NCI-H1436 treated with DMSO at 0.1 percent for 48 hours (cell line): ENCODE measurements around the gene HAT1.

Experiments used
- DNase-seq: peaks from one replicate; lab custom pipeline; 2025; lab: John Stamatoyannopoulos, UW

HAT1 gene

DNA sequence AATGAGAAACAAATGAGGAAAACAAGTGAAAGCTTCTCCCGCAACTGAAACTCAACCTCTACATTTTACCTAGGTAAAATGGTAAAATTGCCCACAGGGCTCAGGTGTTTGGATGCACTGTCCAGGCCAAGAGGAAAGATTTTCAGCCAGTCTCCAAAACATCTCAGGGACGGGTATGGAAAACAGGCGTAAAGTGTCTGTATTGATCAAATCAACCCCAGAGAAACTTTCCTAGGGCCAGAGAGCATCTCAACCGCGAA, 361 bp upstream of the HAT1 start:
- no peak for DNase-seq

GRCh38 chr2:171923206-171923605, 945 bp downstream of the HAT1 start:
- no peak for DNase-seq

DNA sequence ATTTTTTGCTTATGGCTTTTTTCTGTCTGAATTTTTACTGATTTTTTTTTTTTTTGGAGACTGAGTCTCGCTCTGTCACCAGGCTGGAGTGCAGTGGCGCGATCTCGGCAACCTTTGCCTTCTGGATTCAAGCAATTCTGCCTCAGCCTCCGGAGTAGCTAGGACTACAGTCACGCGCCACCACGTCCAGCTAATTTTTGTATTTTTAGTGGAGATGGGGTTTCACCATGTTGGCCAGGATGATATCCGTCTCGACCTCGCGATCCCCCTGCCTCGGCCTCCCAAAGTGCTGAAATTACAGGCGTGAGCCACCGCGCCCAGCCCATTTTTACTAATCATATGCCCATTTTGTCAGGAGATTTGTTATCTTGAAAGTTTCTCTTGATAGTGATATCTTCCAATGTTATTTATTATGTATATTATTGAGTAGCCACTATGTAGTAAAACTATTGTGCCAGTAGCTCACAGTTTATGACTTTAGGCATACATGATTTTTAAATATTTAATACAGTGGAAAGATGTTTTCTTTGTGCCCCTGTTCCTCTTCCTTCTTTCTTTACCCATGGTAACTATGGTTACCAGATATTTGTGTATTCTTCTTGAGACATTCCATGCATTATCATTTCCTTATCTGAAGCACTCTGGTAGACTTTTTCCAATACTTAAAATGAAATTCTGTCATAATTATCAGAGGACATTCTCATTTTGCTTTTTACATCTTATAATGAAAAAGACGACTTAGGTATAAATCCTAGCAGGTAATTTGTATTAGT, 2.1 kb downstream of the HAT1 start:
- DNase-seq = no peak

DNA sequence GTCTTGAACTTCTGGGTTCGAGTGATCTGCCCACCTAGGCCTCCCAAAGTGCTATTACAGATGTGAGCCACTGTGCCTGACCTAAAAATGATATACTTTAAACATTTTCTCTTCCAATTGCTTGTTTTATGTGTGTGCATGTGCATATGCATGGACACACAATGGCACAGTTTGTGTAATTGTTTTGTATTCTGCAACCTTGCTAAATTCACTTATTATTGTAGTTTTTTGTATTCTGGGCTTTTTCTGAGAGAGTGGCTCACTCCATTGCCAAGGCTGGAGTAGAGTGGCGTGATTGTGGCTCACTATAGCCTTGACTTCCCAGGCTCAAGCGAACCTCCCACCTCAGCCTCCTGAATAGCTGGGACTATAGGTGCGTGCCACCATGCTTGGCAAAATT, 8.1 kb downstream of the HAT1 start:
- no peak for DNase-seq

DNA sequence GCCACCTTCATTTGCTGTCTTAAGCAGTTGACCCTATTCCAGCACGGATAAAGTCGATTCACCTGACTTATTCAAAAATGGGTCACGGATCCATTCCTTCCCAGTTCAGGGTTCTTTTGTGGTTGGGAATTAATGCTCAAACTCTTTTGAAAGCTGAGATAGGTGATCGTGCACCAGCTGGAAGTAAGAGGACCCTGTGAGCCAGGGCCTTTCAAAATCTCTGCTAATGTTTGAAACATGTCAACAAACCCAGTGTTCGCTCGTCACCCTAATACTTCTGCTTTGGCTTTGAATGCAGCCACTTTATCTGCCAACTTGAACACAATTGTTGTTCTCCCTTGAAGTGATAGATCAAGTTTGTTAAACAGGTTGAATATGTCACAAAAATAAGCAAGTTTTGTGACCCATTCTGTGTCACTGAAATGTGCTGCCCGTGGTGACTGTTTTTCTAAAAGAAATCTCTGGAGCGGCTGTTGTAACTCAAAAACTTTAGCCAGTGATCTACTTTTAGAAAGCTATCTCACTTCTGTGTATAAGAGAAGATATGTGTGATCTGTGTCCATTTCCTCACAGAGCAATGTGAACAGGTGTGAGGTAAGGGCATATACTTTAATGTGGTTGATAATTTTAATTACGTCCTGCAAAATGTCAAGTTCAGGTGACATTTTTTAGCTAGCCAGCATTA, 16.9 kb downstream of the HAT1 start:
- no peak for DNase-seq

DNA sequence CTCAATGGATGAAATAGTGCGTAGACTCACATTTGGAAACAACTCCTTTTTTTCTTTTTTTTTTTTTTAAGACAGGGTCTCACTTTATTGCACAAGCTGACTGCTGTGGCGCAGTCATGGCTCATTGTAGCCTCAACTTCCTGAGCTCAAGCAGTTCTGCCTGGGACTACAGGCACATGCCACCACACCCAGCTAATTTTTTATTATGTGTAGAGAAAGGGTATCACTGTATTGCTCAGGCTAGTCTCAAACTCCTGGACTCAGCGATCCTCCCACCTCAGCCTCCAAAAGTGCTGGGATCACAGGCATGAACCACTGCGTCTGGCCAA, 17.4 kb downstream of the HAT1 start:
- no peak for DNase-seq

GRCh38 chr2:171941316-171941699, 19.0 kb downstream of the HAT1 start:
- no peak for DNase-seq

DNA sequence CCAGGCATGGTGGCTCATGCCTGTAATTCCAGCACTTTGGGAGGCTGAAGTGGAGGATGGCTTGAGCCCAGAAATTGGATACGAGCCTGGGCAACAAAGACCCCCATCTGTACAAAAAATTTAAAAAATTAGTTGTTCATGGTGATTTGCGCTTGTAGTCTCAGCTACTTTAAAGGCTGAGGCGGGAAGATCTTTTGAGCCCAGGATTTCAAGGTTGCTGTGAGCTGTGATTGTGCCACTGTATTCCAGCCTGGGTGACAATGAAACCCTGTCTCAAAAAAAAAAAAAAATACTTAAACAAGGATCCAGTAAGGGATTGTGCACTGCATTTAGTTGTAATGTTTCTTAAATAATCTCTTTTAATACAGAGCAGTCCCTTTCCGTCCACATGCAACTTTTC, 21.6 kb downstream of the HAT1 start:
- DNase-seq = no peak

GRCh38 chr2:171952276-171952675, 30.0 kb downstream of the HAT1 start:
- DNase-seq = no peak

- no peak for DNase-seq
These were observed 30.5 kb downstream of the HAT1 start for GRCh38 chr2:171952748-171953147.

GRCh38 chr2:171956135-171956825, 34.0 kb downstream of the HAT1 start:
- no peak for DNase-seq

GRCh38 chr2:171957061-171957460, 34.8 kb downstream of the HAT1 start:
- DNase-seq = no peak

- no peak for DNase-seq
These were observed 36.2 kb downstream of the HAT1 start for GRCh38 chr2:171958475-171958874.

GRCh38 chr2:171959998-171960397, 37.7 kb downstream of the HAT1 start:
- no peak for DNase-seq

GRCh38 chr2:171960570-171960969, 38.3 kb downstream of the HAT1 start:
- no peak for DNase-seq

DNA sequence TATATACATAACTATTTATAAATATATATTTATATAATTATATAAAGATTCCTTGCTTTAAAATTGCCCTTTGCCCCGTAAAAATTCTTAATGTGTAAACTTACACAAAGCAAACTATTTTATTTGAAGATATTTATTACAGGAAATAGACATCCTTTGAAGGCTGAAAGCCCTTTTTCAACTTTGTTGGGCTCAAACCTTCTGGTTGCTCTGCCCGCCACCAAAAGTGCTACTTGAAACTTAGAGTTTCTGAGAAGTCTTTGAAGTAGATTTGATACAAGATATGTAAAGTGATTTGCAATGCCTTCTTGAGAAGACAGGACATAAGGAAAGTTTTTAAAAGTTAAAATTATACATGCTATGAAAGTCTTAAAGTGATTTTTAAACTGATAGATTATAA, 40.9 kb downstream of the HAT1 start:
- no peak for DNase-seq

DNA sequence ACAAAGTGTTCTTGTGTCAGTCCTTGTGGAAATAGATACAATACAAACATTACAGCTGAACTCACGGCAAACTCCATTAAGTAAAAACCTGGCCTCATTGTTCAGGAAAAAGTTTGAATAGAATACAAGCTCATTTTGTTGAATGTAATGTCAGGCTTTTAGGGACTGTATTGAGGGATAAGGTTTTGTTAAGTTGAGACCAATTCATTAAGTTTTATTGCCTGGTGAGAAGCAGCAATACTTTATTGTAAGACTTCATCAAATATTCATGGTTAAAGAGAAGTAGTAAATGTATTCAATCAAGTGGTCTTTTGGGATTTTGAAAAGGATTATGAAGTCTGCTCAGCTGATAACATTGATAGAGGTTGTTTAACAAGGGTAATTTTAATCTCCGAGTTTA, 42.0 kb downstream of the HAT1 start:
- no peak for DNase-seq

- no peak for DNase-seq
These were observed 43.0 kb downstream of the HAT1 start for GRCh38 chr2:171965238-171965637.

- DNase-seq = no peak
These were observed 43.4 kb downstream of the HAT1 start for GRCh38 chr2:171965661-171966060.

DNA sequence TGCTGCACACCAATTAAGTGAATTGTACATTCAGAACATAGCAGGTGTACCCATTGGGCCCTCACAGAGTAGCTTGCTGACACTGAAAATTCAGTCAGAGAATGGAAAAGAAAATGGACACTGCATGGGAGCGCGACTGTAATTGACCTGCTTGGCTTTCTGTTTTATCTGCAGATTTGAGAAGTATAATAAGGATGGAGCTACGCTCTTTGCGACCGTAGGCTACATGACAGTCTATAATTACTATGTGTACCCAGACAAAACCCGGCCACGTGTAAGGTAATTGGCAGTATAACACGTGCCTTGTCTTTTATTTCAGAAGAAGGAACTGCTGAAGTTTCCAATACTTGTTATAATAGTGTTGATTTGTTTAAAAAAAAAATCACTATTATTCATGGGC, 44.0 kb downstream of the HAT1 start:
- DNase-seq = no peak

GRCh38 chr2:171966688-171967087, 44.4 kb downstream of the HAT1 start:
- no peak for DNase-seq

GRCh38 chr2:171968509-171968908, 46.2 kb downstream of the HAT1 start:
- DNase-seq = no peak

GRCh38 chr2:171972329-171972982, 50.2 kb downstream of the HAT1 start:
- no peak for DNase-seq
